GM06990 (cell line): Measurements from ENCODE around the gene IFNA5.

ENCODE experiments used
- DNase-seq: peaks from one replicate; pipeline ENCODE4 v3.0.0-alpha.2; 2011; ENCODE audit not compliant: insufficient read length; ENCODE audit errors: extremely low read depth
- H3K27me3 ChIP-seq: replicated peaks from 2 replicates; pipeline ENCODE4 v1.6.0; 2011; ENCODE audit warnings: low read length; ENCODE audit not compliant: control insufficient read depth, insufficient read depth
- H3K36me3 ChIP-seq: 2 replicates; pipeline ENCODE4 v1.5.1; 2011; ENCODE audit warnings: low read length; ENCODE audit not compliant: control insufficient read depth, insufficient read depth
- H3K4me3 ChIP-seq: replicated peaks from 2 replicates; pipeline ENCODE4 v1.5.1; 2011; ENCODE audit warnings: low read depth, mild to moderate bottlenecking, control low read depth, low read length
- CTCF ChIP-seq: IDR thresholded peaks from 2 replicates; pipeline ENCODE4 v1.5.1; 2011; ENCODE audit warnings: low read length, control low read depth, mild to moderate bottlenecking, inconsistent platforms; ENCODE audit not compliant: insufficient read depth, poor library complexity, severe bottlenecking

Gene IFNA5

DNA sequence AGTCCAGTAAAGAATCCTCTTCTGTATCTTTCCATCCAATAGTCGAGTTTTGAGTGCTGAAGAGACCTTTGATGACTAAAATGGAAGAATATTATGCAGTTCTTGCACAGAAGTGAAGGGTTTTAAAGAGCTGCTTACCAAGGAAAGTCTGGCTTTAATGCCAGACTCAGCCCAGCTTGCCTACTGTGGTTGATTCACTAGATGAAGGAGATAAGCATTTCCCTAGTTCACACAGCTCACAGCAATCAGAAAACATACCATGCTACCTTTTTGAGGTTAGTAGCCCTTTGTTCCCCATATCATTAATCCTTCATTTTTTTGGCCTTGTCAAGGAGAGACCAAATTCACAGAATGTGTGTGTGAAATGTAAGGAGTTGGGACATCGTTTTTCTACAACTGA lies 15.3 kb downstream of the IFNA5 start:
- Histone ChIP-seq H3K27me3 (no peaks in the 10 kb centered on the region; the same call in none of the 2 replicates), H3K36me3 (no peaks in the 10 kb centered on the region), H3K4me3 (no peak overlapping the region)
- TF ChIP-seq CTCF: no peak
- DNase-seq: no peak

GRCh38 chr9:21287280-21287679 lies 17.8 kb downstream of the IFNA5 start:
- Histone ChIP-seq H3K27me3 (no peaks in the 10 kb centered on the region), H3K36me3 (no peaks in the 10 kb centered on the region), H3K4me3 (no peak overlapping the region)
- no peak for DNase-seq
- TF ChIP-seq CTCF: no peak

- Histone ChIP-seq H3K36me3 (no peaks in the 10 kb centered on the region), H3K27me3 (no peaks in the 10 kb centered on the region), H3K4me3 (no peak overlapping the region)
- no peak for TF ChIP-seq CTCF
- no peak for DNase-seq
Observed at GRCh38 chr9:21286659-21287058, 18.5 kb downstream of the IFNA5 start.

DNA sequence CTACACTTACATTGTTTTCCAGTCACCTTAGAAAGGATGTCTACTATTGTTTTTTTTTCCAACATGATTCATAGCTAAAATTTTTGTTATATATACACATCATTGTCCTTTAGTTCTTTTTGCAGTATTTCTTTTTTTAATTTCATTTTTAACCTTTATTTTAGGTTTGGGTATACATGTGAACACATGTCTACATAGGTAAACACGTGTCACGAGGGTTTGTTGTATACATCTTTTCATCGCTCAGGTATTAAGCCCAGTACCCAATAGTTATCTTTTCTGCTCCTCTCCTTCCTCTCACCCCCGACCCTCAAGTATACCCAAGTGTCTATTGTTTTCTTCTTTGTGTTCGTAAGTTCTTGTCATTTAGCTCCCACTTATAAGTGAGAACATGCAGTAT lies 19.0 kb downstream of the IFNA5 start:
- no peaks in the 10 kb centered on the region for H3K27me3 ChIP-seq

DNA sequence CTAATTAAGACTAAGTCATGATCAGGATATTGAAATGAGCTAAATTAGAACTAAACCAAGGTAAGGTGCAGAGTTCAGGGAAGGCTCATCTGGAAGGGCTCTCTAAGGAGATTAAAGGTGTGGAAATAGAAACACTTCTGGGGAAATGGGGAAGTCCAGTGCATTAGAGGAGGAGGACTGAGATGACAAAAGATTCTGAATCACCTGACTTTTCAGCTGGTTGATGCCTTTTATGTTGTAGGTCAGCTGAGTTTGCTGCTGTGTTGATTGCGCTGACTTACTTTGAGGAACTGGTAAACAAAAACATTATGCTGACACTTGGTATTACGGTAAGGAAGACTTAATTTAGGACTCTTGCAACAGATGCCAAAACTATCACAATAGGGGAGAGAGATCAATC lies 23.8 kb downstream of the IFNA5 start:
- H3K4me3 ChIP-seq: no peak overlapping the region
- TF ChIP-seq CTCF: no peak
- H3K36me3 ChIP-seq: no peaks in the 10 kb centered on the region
- DNase-seq: no peak
- no peaks in the 10 kb centered on the region for H3K27me3 ChIP-seq

More for the DNA sequence above, 19.0 kb downstream of the IFNA5 start:
- H3K36me3 ChIP-seq: no peaks in the 10 kb centered on the region
- DNase-seq: no peak
- TF ChIP-seq CTCF: no peak
- H3K4me3 ChIP-seq: no peak overlapping the region

DNA sequence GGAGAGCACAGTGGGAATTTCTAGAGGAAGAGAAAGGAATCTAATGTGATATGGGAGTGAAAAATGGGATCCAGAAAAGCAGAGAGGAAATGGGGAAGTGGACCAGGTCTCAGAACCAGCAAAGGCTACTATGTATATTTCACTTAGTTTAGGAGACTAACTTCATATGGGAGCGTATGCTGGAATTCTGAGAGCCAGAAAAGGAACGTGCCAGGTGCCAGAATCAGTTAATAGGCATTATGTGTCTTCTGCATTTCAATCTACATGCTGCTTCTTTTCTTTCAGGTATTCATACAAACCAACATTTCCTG lies 36.8 kb downstream of the IFNA5 start:
- Histone ChIP-seq H3K4me3 (no peak overlapping the region), H3K36me3 (no peaks in the 10 kb centered on the region), H3K27me3 (no peaks in the 10 kb centered on the region; the same call in 1 of the 2 replicates)
- DNase-seq: no peak
- TF ChIP-seq CTCF: no peak
